Mammary epithelial cell (primary cell): ENCODE measurements around the gene VPS16.

Experiments used
- EZH2 ChIP-seq: IDR thresholded peaks from 2 replicates; pipeline ENCODE4 v1.6.1; 2012; ENCODE audit warnings: low read length, inconsistent platforms, borderline replicate concordance
- TF ChIP-seq, protein P1 (sequence below), 2 donors: IDR thresholded peaks in 1 of 2; conservative IDR thresholded peaks in 1 of 2; 2 replicates each; pipeline ENCODE4 v1.5.1; 2011 to 2012; ENCODE audit warnings: inconsistent platforms in 2 of 2, low read length in 2 of 2, mild to moderate bottlenecking in 2 of 2, control low read depth in 1 of 2, low read depth in 1 of 2; ENCODE audit not compliant: insufficient read depth in 1 of 2; ENCODE audit errors: extremely low read depth in 1 of 2

DNA sequence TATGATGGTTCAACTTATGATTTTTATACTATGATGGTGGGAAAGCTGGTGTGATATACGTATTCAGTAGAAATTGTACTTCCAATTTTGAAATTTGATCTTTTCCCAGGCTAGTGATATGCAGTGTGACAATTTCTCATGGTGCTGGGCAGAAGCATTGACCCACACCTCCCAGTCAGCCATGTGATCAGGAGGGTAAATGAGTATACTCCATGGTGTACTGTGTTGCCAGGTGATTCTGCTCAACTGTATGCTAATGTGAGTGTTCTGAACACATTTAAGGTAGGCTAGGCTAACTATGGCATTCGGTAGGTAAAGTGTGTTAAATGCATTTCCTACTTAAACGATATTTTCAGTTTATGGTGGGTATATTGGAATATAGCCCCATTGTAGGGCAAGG, 51.8 kb downstream of the VPS16 start:
- TF ChIP-seq, protein P1, sequence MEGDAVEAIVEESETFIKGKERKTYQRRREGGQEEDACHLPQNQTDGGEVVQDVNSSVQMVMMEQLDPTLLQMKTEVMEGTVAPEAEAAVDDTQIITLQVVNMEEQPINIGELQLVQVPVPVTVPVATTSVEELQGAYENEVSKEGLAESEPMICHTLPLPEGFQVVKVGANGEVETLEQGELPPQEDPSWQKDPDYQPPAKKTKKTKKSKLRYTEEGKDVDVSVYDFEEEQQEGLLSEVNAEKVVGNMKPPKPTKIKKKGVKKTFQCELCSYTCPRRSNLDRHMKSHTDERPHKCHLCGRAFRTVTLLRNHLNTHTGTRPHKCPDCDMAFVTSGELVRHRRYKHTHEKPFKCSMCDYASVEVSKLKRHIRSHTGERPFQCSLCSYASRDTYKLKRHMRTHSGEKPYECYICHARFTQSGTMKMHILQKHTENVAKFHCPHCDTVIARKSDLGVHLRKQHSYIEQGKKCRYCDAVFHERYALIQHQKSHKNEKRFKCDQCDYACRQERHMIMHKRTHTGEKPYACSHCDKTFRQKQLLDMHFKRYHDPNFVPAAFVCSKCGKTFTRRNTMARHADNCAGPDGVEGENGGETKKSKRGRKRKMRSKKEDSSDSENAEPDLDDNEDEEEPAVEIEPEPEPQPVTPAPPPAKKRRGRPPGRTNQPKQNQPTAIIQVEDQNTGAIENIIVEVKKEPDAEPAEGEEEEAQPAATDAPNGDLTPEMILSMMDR (conservative IDR thresholded peaks at IDR 0.05 in 1 of 2, IDR thresholded peaks at IDR 0.05 in 1 of 2; ENCODE audit: extremely low read depth in 1 of 2, insufficient read depth in 1 of 2, low read depth in 1 of 2, low read length in 2 of 2): no peak
- TF ChIP-seq EZH2: no peak
